ENCODE results near the gene PAH.

Gene PAH

DNA sequence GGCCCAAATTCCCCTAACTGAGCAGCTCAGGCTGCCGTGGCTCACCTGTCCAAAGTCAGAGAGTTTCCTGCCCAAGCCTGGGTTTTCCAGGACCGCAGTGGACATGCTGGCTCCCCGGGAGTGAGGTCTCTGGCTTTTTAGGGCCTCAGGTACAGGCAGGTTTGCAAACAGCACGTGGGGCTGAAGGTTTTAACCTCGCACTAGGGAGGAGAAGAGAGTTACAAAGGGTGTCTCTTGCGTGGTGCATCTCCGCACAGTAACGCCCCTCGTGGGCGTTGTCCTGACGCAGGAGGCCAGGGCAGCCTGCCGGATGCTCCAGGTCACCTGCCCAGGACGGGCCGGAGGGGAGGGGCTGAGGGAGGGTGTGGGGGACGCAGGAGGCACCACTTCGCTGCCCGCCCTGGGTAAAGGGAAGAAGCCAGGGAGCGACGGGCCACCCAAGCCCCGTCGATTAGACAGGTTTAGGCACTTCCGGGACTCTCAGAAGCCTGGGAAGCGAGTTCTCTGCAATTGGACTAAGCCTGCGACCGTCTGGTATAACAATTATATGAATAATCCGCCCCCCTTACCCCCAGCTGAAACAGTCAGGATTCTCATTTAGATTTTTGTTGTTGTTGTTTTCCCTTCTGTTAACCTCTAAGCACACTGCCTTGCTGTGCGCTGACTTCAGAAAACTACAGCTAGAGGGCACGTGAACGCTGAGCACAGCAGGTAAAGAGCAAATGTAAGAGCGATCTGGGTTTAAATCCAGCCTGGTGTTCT, at the start of gene PAH:
PAH (minus strand) TSS at position 219 of the 762 bp plus-strand sequence; CDS start at position 105, 114 bp downstream.
- DNase-seq (ENCODE audit: low read depth in 2 of 2): no peak

GRCh38 chr12:102966200-102966863, 49.3 kb upstream of the PAH start:
- no peak for DNase-seq (ENCODE audit: low read depth in 2 of 2)

GRCh38 chr12:102965281-102966155, 48.5 kb upstream of the PAH start:
- no peak for DNase-seq (ENCODE audit: low read depth in 2 of 2)

DNA sequence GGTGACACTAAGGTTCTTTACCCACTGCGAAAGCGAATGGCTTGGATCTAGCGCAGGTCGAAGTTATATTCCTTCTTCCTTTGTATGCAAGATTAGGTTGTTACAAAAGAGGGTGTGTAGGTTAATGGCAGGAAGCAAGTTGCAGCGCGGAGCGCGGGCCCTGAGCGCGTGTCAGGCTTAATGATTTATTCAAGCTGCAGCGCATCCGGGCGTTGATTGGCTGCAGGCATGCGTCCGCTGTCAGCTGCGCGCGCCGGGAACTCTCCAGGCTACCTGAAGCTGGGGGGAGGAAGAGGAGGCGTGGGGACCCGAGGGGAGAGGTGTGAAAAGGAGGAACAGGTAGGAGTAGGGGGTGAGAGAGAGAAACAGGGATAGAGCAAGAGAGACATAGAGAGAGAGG, 47.8 kb upstream of the PAH start:
- no peak for DNase-seq (ENCODE audit: low read depth in 2 of 2)

GRCh38 chr12:102963796-102964195, 46.8 kb upstream of the PAH start:
- no peak for DNase-seq (ENCODE audit: low read depth in 2 of 2)

- no peak for DNase-seq (ENCODE audit: low read depth in 2 of 2)
Observed at GRCh38 chr12:102962986-102963385, 45.9 kb upstream of the PAH start.

DNA sequence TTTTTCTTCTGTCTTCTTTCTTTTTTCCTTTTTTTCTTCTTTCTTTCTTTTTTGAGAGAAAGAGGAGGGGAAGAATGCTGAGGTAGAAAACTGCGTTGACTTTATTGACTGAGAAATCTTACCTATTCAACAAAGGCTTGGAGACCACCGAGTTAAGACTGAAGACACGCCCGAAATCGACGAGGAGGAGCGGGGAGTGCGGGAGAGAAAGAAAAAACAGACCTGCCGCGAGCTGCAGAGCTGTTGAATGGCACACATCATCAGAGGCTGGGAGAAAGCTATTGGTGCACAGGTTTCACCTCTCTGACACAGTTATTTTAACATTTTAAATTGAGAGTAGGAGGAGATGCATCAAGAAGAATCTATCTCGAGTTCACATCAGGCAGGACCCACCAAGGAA, 45.5 kb upstream of the PAH start:
- no peak for DNase-seq (ENCODE audit: low read depth in 2 of 2)

DNA sequence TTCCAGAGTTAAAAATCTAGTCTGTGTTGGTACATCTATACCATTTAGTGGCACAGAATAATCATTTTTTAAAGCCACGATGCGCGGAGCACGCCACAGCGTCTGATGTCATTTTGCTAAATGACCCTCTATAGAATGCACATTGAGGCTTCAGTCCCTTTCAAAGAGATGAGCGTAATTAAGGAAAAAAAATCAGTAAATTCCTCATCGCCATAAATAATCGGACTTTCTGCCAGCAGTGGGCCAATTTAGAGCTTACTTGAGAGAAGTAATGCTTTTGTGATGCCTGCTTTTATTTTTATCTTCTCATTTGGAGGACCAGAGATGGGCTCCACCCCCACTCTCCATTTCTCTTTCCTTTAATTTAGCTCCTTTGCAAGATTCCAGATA, 44.4 kb upstream of the PAH start:
- no peak for DNase-seq (ENCODE audit: low read depth in 2 of 2)

DNA sequence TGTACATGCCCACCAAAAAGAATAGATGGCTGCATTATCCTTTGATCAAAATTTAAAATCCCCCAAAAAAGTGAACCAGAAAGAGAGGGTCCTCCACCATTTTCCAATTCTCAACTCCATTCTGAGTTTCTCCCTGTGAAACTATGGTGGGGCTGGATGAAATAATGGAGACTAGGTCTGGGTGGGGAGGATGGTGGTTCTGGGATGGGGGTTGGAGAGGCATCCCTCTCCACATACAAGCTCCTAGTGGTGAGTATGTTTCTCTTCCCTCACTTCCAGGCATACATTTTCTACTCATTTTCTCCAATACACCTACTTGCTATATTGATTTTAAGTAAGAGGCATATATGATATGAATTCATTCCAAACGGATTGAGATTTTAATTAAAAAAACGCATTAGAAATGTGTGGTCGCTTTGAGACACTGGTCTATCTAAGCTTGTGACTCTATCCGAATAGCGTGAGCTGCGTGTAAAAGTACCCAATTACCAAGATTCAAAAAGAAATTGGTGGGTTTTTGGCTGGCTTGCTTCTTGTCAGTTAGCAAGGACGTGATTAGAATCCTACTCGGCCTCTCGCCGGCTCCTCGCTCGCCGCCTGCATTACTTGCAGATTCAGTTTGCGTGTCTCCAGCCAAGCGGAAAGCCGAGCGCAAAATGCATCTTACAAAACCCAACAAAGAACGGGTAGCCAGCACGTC, 43.9 kb upstream of the PAH start:
- DNase-seq (ENCODE audit: low read depth in 2 of 2): no peak

DNA sequence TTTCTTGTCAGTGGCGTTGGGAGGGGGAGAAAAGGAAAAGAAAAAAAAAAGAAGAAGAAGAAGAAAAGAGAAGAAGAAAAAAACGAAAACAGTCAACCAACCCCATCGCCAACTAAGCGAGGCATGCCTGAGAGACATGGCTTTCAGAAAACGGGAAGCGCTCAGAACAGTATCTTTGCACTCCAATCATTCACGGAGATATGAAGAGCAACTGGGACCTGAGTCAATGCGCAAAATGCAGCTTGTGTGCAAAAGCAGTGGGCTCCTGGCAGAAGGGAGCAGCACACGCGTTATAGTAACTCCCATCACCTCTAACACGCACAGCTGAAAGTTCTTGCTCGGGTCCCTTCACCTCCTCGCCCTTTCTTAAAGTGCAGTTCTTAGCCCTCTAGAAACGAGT, 42.3 kb upstream of the PAH start:
- no peak for DNase-seq (ENCODE audit: low read depth in 2 of 2)

DNA sequence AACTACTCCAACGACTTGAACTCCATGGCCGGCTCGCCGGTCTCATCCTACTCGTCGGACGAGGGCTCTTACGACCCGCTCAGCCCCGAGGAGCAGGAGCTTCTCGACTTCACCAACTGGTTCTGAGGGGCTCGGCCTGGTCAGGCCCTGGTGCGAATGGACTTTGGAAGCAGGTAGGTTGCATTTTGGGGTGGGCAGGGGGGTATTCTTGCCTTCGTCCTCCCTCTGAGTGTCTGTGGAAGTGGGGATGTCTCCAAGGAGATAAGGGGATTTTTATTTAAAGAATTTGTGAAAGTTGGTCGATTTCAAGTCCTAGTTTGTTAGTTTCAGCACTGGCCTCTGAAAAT, 41.8 kb upstream of the PAH start:
- no peak for DNase-seq (ENCODE audit: low read depth in 2 of 2)

DNA sequence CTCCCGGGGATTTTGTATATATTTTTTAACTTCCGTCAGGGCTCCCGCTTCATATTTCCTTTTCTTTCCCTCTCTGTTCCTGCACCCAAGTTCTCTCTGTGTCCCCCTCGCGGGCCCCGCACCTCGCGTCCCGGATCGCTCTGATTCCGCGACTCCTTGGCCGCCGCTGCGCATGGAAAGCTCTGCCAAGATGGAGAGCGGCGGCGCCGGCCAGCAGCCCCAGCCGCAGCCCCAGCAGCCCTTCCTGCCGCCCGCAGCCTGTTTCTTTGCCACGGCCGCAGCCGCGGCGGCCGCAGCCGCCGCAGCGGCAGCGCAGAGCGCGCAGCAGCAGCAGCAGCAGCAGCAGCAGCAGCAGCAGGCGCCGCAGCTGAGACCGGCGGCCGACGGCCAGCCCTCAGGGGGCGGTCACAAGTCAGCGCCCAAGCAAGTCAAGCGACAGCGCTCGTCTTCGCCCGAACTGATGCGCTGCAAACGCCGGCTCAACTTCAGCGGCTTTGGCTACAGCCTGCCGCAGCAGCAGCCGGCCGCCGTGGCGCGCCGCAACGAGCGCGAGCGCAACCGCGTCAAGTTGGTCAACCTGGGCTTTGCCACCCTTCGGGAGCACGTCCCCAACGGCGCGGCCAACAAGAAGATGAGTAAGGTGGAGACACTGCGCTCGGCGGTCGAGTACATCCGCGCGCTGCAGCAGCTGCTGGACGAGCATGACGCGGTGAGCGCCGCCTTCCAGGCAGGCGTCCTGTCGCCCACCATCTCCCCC, 41.2 kb upstream of the PAH start:
- no peak for DNase-seq (ENCODE audit: low read depth in 2 of 2)

DNA sequence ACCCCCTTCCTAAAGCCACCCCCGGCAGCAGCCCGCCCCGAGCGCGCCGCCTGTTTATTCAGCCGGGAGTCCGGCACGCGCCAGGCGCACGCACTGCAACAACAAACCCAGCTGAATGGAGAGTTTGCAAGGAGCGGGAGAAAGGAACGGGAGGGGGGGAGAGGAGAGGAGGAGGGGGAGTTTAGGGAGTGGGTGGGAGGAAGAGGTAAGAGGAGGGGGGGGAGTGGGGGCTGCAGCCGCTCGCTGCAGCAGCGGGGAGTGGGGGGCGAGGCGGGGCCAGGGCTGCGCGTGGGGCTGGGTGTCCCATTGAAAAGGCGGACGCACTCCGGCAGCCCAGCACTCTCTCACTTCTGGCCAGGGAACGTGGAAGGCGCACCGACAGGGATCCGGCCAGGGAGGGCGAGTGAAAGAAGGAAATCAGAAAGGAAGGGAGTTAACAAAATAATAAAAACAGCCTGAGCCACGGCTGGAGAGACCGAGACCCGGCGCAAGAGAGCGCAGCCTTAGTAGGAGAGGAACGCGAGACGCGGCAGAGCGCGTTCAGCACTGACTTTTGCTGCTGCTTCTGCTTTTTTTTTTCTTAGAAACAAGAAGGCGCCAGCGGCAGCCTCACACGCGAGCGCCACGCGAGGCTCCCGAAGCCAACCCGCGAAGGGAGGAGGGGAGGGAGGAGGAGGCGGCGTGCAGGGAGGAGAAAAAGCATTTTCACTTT, 40.5 kb upstream of the PAH start, which contains the start of gene ASCL1:
ASCL1 (plus strand) TSS at position 336 of the 712 bp plus-strand sequence. CDS start 571 bp downstream, outside the sequence.
- no peak for DNase-seq (ENCODE audit: low read depth in 2 of 2)

GRCh38 chr12:102956738-102957327, 39.8 kb upstream of the PAH start:
- no peak for DNase-seq (ENCODE audit: low read depth in 2 of 2)

DNA sequence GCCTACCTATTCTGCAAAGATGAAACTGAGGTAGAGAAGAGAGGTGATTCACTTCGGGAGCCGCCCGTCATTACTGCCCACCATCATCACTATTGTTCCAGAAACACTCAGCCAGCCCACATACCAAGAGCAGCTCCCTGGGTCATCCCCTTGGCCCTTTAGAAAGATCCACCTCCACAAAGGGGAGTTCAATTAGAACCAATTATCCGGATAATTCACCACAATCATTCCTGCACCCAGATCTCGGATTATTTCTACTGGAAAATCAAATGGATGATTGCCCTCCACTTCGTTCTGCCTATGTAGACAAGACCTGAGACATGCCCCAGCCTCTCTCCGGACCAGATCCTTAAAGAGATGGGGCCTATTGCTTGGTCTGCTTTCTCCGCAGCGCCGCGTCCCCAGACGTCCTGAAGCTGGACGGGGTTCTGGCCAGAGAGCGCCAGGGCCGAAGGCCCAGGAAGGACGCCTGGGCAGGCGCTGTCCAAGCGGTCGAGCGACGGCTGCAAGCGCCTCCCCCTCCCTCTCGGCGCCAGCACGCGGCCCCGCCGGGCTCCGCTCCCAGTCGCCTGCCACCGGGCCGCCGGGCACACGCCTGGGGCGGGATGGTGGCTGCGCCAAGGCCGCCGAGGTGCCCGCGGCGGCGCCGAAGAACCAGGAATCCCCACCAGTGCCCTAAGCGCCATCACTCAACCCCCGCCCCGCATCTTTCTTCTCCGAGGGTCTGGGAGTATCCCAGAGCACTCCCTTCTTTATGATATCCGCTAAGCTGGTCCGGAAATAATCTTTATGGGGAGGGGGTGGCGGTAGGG, 39.1 kb upstream of the PAH start:
- no peak for DNase-seq (ENCODE audit: low read depth in 2 of 2)

GRCh38 chr12:102954134-102954533, 37.1 kb upstream of the PAH start:
- no peak for DNase-seq (ENCODE audit: low read depth in 2 of 2)

GRCh38 chr12:102953221-102953620, 36.2 kb upstream of the PAH start:
- DNase-seq (ENCODE audit: low read depth in 2 of 2): no peak

DNA sequence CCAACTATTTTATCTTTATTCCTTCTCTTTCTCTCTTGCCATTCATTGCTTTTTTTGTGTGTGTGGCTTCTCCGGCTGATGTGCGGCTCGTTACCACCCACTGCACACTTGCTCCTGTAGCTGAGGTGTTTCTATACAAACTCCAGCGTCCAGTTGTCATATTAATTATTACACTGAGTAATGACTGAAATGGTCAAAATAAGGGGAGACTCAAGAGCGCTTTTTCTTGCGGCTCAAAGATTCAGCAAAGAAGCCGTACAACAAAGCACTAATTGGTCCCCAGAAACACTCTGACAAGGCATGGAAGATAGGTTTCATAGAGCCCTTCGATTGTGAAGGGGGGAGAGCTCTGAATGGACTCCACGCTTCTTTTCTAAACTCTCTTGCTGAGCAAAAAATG, 34.8 kb upstream of the PAH start:
- no peak for DNase-seq (ENCODE audit: low read depth in 2 of 2)

DNA sequence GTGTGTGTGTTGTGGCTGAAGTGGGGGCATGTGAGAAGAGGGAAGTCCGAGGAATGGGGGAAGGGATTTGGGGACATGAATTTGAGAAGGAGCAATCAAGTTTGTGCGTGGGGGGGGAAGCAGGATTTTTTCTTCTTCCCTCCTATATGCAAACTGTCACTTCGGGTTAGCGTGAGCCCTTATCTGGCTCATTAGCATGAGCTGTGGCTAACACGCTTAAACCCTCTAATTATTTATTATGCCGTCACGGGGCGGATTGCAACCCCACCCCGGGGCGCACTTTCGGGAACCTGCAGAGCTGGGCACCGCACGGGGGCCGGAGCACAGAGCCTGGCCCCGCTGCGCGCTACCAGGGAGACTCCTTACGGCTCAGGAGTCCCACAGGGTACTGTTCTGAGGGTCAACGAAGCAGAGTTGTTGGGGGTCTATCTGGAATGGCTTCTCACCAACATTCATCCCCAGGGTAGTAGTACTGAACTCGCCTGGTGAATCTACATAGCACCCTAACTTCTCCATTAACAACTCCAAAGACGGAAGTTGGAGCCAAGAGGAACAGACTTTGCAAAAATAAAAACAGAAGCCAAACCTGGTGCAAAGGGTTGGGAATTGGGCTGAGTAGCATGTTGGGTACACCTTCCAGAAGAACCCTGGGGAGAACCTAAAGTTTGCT, 34.0 kb upstream of the PAH start:
- no peak for DNase-seq (ENCODE audit: low read depth in 2 of 2)

Measured in fibroblast of skin of left biceps (primary cell).